Activated B cell treated with CpG ODN at 0.5 μM for 24 hours (primary cell): Measurements from ENCODE around the gene PTPN4. TPM values are rescaled to one million over a fixed set of nuclear protein-coding genes. Genes with fewer than 3 reads are reported as not detected.

Experiments used
- ATAC-seq: fragments of 200-7000 bp; cut with Tn5 transposase; one replicate; pipeline ENCODE4 v1.10.0; 2021; ENCODE audit warnings: low read depth, mild to moderate bottlenecking, moderate library complexity
- CTCF ChIA-PET: fragments of 350-600 bp; sonication (Branson Sonifier 250); formaldehyde crosslinking; loops from one replicate; lab custom pipeline; 2021; ENCODE audit warnings: antibody characterized with exemption; lab: Charles Lee
- POLR2A ChIA-PET: fragments of 350-600 bp; sonication (Branson Sonifier 250); formaldehyde crosslinking; loops from one replicate; lab custom pipeline; 2021; ENCODE audit warnings: antibody characterized with exemption; lab: Charles Lee
- DNase-seq: peaks from one replicate; pipeline ENCODE4 v3.0.0; 2022
- H3K27ac Mint-ChIP-seq: one replicate; pipeline ENCODE4 v1.8.0; 2020; ENCODE audit warnings: mixed read lengths
- H3K27me3 Mint-ChIP-seq: one replicate; pipeline ENCODE4 v1.8.0; 2021; ENCODE audit warnings: mixed read lengths
- H3K36me3 Mint-ChIP-seq: one replicate; pipeline ENCODE4 v1.8.0; 2021; ENCODE audit warnings: low read depth, mixed read lengths
- H3K4me1 Mint-ChIP-seq: one replicate; pipeline ENCODE4 v1.8.0; 2021; ENCODE audit warnings: mixed read lengths
- H3K4me3 Mint-ChIP-seq: one replicate; pipeline ENCODE4 v1.8.0; 2020; ENCODE audit warnings: mild to moderate bottlenecking, mixed read lengths
- H3K9me3 Mint-ChIP-seq: one replicate; pipeline ENCODE4 v1.8.0; 2020; ENCODE audit warnings: mixed read lengths
- CTCF ChIP-seq: fragments of 200-600 bp; IDR thresholded peaks from one replicate; pipeline ENCODE4 v1.8.0; 2022; ENCODE audit warnings: antibody characterized with exemption, mild to moderate bottlenecking
- intact Hi-C: fragments of 100-400 bp; cut with micrococcal nuclease; formaldehyde crosslinking; loops from one replicate; pipeline ENCODE4 v1.15.1; 2024
- total RNA-seq: library from RNA; stranded (reverse); gene quantifications from 2 replicates; pipeline ENCODE4 v1.2.3, GENCODE V29; 2022

PTPN4 gene
- total RNA-seq, 1 donor from 2014 or later = 41.2 TPM

- CTCF ChIA-PET = no interaction called here
Observed at GRCh38 chr2:119871725-119872124, 112.0 kb downstream of the PTPN4 start.

GRCh38 chr2:119873350-119874315 is 113.9 kb downstream of the PTPN4 start:
- intact Hi-C loops = loop anchor here (1.0 kb wide), 1 partner anchor 12 kb away; no protein-coding TSS in a partner anchor
- TF ChIP-seq CTCF = no peak
- Mint-ChIP-seq H3K27ac (no peak overlapping the region), H3K9me3 (no peaks in the 10 kb centered on the region), H3K4me1 (no peaks in the 10 kb centered on the region), H3K4me3 (no peak overlapping the region), H3K27me3 (no peaks in the 10 kb centered on the region), H3K36me3 (peaks cover 8% of the 10 kb centered on the region)
- DNase-seq (no peak), ATAC-seq (no peak)
- ChIA-PET POLR2A (no interaction called here), CTCF (no interaction called here)

More at GRCh38 chr2:119871725-119872124, 112.0 kb downstream of the PTPN4 start:
- H3K36me3 Mint-ChIP-seq = peaks cover 3% of the 10 kb centered on the region
- ATAC-seq (no peak), DNase-seq (no peak)
- peaks cover 9% of the 10 kb centered on the region for H3K4me1 Mint-ChIP-seq
- intact Hi-C loops = no loop called here
- H3K9me3 Mint-ChIP-seq = no peaks in the 10 kb centered on the region
- no peak for TF ChIP-seq CTCF
- no peak overlapping the region for H3K4me3 Mint-ChIP-seq
- no peaks in the 10 kb centered on the region for H3K27me3 Mint-ChIP-seq
- no peak overlapping the region for H3K27ac Mint-ChIP-seq
- POLR2A ChIA-PET = no interaction called here

- no peak for ATAC-seq
- CTCF ChIA-PET = no interaction called here
- DNase-seq = no peak
- POLR2A ChIA-PET = interaction anchor here (0.6 kb wide), 1 partner anchor 184 kb away, joined by 3 read pairs; no protein-coding TSS in a partner anchor
- H3K27me3 Mint-ChIP-seq = no peaks in the 10 kb centered on the region
- no peak overlapping the region for H3K27ac Mint-ChIP-seq
- intact Hi-C loops = no loop called here
- H3K4me1 Mint-ChIP-seq = no peaks in the 10 kb centered on the region
- H3K9me3 Mint-ChIP-seq = no peaks in the 10 kb centered on the region
- no peak for TF ChIP-seq CTCF
- H3K36me3 Mint-ChIP-seq = peaks cover 13% of the 10 kb centered on the region
- H3K4me3 Mint-ChIP-seq = no peak overlapping the region
Observed at GRCh38 chr2:119879502-119879901, 119.8 kb downstream of the PTPN4 start.

- no peak for TF ChIP-seq CTCF
- intact Hi-C loops = no loop called here
- Mint-ChIP-seq H3K36me3 (peaks cover 65% of the 10 kb centered on the region), H3K9me3 (peaks cover 18% of the 10 kb centered on the region), H3K4me3 (no peak overlapping the region), H3K27me3 (no peaks in the 10 kb centered on the region), H3K4me1 (no peaks in the 10 kb centered on the region), H3K27ac (no peak overlapping the region)
- ChIA-PET POLR2A (no interaction called here), CTCF (no interaction called here)
- no peak for DNase-seq
- no peak for ATAC-seq
Observed at GRCh38 chr2:119888680-119889079, 129.0 kb downstream of the PTPN4 start.

- Mint-ChIP-seq H3K27ac (no peak overlapping the region), H3K9me3 (no peaks in the 10 kb centered on the region), H3K4me3 (no peak overlapping the region), H3K4me1 (no peaks in the 10 kb centered on the region), H3K27me3 (no peaks in the 10 kb centered on the region), H3K36me3 (peaks cover 52% of the 10 kb centered on the region)
- intact Hi-C loops = no loop called here
- ChIA-PET CTCF (interaction anchor here (0.9 kb wide), 1 partner anchor 15 kb away, joined by 4 read pairs; no protein-coding TSS in a partner anchor), POLR2A (no interaction called here)
- DNase-seq = no peak
- no peak for ATAC-seq
- TF ChIP-seq CTCF = no peak
Observed at GRCh38 chr2:119897736-119898395, 138.1 kb downstream of the PTPN4 start.
